Upper lobe of left lung (tissue), 4 donors: ENCODE results near the gene OSBPL2.

ENCODE experiments used
- CTCF ChIP-seq, 6 experiments: fragments of 450-650 bp in 4 of 6; fragments of 200-600 bp in 2 of 6; sonication (generic) in 2 of 6; IDR thresholded peaks; one replicate each; pipeline ENCODE4 v1.5.1; 2016 to 2019; ENCODE audit warnings: antibody characterized with exemption in 6 of 6
- EP300 ChIP-seq, 4 donors: sonication (generic); formaldehyde crosslinking; IDR thresholded peaks; one replicate each; pipeline ENCODE4 v1.5.1; 2017; ENCODE audit warnings: antibody characterized with exemption in 4 of 4, control low read depth in 2 of 4
- POLR2A ChIP-seq, 4 donors: fragments of 450-650 bp; IDR thresholded peaks; one replicate each; pipeline ENCODE4 v1.5.1; 2016 to 2017; ENCODE audit warnings: antibody characterized with exemption in 4 of 4, mild to moderate bottlenecking in 2 of 4
- POLR2AphosphoS5 ChIP-seq, 2 donors: sonication (generic); formaldehyde crosslinking; IDR thresholded peaks; one replicate each; pipeline ENCODE4 v1.5.1; 2017; ENCODE audit warnings: antibody characterized with exemption in 2 of 2

GRCh38 chr20:62240020-62240685, 1.8 kb downstream of the OSBPL2 start:
- TF ChIP-seq CTCF (IDR thresholded peaks at IDR 0.05), result no peak
- no peak for TF ChIP-seq EP300 (IDR thresholded peaks at IDR 0.05)
- TF ChIP-seq POLR2AphosphoS5 (IDR thresholded peaks at IDR 0.05), result no peak
- no peak for TF ChIP-seq POLR2A (IDR thresholded peaks at IDR 0.05)
